Vagina (tissue), 2 donors: Measurements from ENCODE around the gene CD79B. TPM values are rescaled to one million over a fixed set of nuclear protein-coding genes. Genes with fewer than 3 reads are reported as not detected.
"Not testable (repeated sequence)": the region's sequence is repeated elsewhere in the genome, so short reads cannot be mapped to it uniquely, and the experiment has no call there.

ENCODE experiments used
- DNase-seq, 2 donors: peaks; one replicate each; pipeline ENCODE4 v3.0.0-alpha.2; 2017; ENCODE audit errors: extremely low spot score in 2 of 2
- H3K27ac ChIP-seq: fragments of 200-600 bp; sonication (generic); one replicate; pipeline ENCODE4 v1.5.1; 2019
- H3K27me3 ChIP-seq: fragments of 200-600 bp; sonication (generic); one replicate; pipeline ENCODE4 v1.5.1; 2019
- H3K36me3 ChIP-seq, 2 donors: fragments of 200-600 bp; sonication (generic); one replicate each; pipeline ENCODE4 v1.5.1; 2017 to 2019
- H3K4me1 ChIP-seq: fragments of 200-600 bp; sonication (generic); one replicate; pipeline ENCODE4 v1.5.1; 2019
- H3K4me3 ChIP-seq, 2 donors: fragments of 200-600 bp; sonication (generic); 1 replicate in 1 of 2; 2 replicates in 1 of 2; pipeline ENCODE4 v1.5.1; 2016 to 2019
- H3K9me3 ChIP-seq: fragments of 200-600 bp; sonication (generic); one replicate; pipeline ENCODE4 v1.5.1; 2019
- POLR2AphosphoS5 ChIP-seq, 2 donors: sonication (generic); formaldehyde crosslinking; IDR thresholded peaks; one replicate each; pipeline ENCODE4 v1.9.0; 2017; ENCODE audit warnings: antibody characterized with exemption in 2 of 2, mild to moderate bottlenecking in 2 of 2, low read depth in 1 of 2; ENCODE audit not compliant: insufficient read depth in 1 of 2
- intact Hi-C: fragments of 100-400 bp; cut with DNase I; formaldehyde crosslinking; loops from one replicate; pipeline ENCODE4 v1.15.1; 2023
- total RNA-seq: library from RNA; depleted of rRNA; stranded (reverse); fragments of >200 nt; gene quantifications from one replicate; pipeline ENCODE4 v1.2.3, GENCODE V29; 2016
- TF ChIP-seq, protein P1 (sequence below), 3 experiments: fragments of 450-650 bp in 2 of 3; fragments of 200-600 bp in 1 of 3; sonication (generic) in 1 of 3; IDR thresholded peaks; one replicate each; pipeline ENCODE4 v1.5.1; 2017 to 2019; ENCODE audit warnings: antibody characterized with exemption in 3 of 3, mild to moderate bottlenecking in 2 of 3, moderate library complexity in 2 of 3

CD79B gene
- total RNA-seq, 1 donor from 2014 or later: 3.9 TPM

GRCh38 chr17:63894821-63895220, 37.3 kb downstream of the CD79B start:
- H3K27me3 ChIP-seq, H3K4me3 ChIP-seq, H3K27ac ChIP-seq, H3K36me3 ChIP-seq, H3K4me1 ChIP-seq, intact Hi-C loops, DNase-seq, H3K9me3 ChIP-seq: not testable (repeated sequence)

DNA sequence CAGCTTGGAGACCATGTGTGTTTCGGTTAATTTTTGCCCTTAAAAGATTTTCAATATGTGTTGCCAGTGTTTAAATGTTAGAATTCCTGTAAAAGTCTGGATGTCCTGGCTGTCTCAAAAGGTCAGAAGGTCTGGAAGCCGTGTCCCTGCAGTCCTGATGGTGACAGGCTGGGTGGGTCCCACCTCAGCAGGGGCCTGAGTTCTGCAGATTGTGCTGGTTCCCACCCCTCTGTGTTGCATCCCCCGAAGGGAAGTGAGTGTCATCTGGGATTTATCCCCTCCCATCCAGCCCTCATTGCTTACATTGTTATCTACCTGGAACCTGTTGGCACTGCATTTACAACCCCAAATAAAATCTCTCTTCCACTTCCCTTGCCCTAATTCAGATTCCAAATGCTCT, 38.1 kb downstream of the CD79B start:
- H3K36me3 ChIP-seq, H3K9me3 ChIP-seq, H3K27ac ChIP-seq, H3K27me3 ChIP-seq, H3K4me1 ChIP-seq, intact Hi-C loops, H3K4me3 ChIP-seq, DNase-seq: not testable (repeated sequence)

GRCh38 chr17:63892316-63893037, 39.7 kb downstream of the CD79B start:
- H3K4me1 ChIP-seq, intact Hi-C loops, H3K9me3 ChIP-seq, H3K27ac ChIP-seq, H3K27me3 ChIP-seq, H3K36me3 ChIP-seq, H3K4me3 ChIP-seq, DNase-seq: not testable (repeated sequence)

DNA sequence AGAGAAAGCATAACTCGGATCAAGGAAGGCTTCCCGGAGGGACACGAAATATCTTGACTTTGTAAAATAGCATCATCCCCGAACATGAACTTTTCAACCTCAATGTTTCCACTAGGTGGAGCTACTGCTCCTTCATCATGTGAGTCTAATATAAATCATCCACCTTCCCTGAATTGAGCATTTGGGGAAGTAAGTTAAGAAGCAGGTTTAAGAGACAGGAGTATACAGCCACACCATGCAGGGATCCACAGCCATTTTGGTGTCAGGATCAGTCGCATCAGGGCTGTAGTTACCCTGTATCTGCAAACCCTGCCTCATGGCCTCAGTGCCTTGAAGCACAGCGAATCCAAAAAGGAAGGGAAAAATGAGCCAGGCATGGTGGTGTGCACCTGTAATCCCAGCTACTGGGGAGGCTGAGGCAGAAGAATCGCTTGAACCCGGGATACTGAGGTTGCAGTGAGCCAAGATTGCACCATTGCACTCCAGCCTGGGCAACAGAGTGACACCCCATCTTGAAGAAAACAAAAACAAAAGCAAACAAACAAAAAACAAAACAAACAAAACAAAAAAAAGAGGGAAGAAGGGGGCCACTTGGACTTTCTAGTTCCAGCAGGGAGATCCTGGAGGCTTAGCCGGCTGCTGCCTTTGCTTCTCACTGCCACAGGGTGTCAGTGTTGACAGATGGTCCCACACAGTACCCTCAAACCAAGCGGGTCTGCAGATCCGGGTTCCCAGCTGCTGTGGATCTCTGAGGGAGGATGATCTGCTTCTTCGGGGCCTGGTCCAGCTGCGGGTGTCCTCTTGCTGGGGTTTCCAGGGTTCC, 42.9 kb downstream of the CD79B start:
- H3K4me3 ChIP-seq, DNase-seq, H3K9me3 ChIP-seq, H3K36me3 ChIP-seq, intact Hi-C loops, H3K27ac ChIP-seq, H3K4me1 ChIP-seq, H3K27me3 ChIP-seq: not testable (repeated sequence)
- TF ChIP-seq, protein P1, sequence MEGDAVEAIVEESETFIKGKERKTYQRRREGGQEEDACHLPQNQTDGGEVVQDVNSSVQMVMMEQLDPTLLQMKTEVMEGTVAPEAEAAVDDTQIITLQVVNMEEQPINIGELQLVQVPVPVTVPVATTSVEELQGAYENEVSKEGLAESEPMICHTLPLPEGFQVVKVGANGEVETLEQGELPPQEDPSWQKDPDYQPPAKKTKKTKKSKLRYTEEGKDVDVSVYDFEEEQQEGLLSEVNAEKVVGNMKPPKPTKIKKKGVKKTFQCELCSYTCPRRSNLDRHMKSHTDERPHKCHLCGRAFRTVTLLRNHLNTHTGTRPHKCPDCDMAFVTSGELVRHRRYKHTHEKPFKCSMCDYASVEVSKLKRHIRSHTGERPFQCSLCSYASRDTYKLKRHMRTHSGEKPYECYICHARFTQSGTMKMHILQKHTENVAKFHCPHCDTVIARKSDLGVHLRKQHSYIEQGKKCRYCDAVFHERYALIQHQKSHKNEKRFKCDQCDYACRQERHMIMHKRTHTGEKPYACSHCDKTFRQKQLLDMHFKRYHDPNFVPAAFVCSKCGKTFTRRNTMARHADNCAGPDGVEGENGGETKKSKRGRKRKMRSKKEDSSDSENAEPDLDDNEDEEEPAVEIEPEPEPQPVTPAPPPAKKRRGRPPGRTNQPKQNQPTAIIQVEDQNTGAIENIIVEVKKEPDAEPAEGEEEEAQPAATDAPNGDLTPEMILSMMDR (IDR thresholded peaks at IDR 0.05): peak in 1 of 3 experiments; percentile 16

- H3K36me3 ChIP-seq, DNase-seq, H3K27me3 ChIP-seq, H3K4me1 ChIP-seq, H3K4me3 ChIP-seq, H3K27ac ChIP-seq, H3K9me3 ChIP-seq, intact Hi-C loops: not testable (repeated sequence)
Measured at GRCh38 chr17:63885119-63885518, 47.0 kb downstream of the CD79B start.

- H3K36me3 ChIP-seq, H3K27ac ChIP-seq, H3K4me3 ChIP-seq, H3K27me3 ChIP-seq, DNase-seq, H3K9me3 ChIP-seq, H3K4me1 ChIP-seq, intact Hi-C loops: not testable (repeated sequence)
Measured at GRCh38 chr17:63882626-63883126, 49.5 kb downstream of the CD79B start.

DNA sequence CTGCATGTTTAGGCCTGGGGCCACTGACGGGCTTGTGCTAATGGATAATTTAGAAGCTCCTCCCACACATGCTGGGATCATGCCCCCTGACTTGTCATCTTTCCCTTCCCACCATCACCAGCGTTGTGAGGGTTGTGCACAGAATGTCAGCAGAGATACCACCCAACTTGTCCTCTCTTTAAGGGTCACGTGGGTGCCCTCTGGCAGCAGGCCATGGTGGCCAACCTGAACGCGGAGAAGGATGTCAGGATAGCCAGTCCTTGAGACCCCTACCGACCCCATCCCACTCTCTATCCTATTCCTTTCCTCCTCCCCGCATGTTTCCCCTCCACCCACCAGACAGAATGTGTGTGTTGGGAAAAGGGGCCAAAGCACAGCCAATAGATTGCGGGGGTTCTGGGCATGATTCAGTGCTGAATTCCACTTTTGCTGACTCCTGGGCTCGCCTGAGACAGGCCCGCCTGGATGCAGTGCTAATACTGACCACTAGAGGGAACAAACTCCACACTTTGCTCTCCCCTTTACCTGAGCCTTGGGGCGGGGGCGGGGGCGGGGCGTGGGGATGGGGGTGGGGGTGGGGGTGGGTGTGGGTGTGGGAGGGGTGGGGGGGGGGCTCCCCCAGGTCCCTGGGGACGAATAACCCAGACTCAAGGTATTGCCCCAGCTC, 50.1 kb downstream of the CD79B start, which contains the start of gene GH2:
Gene GH2, minus strand, starts transcription at position 10 of the 667 bp plus-strand sequence. CDS start 143 bp downstream, outside the sequence.
- no peak within 1 kb of the TSS for H3K4me3 ChIP-seq
- no peaks in the 10 kb centered on the region for H3K9me3 ChIP-seq
- H3K36me3 ChIP-seq: no peaks in the 10 kb centered on the region
- H3K27me3 ChIP-seq: no peaks in the 10 kb centered on the region
- intact Hi-C loops: no loop called here
- no peak within 1 kb of the TSS for H3K27ac ChIP-seq
- TF ChIP-seq POLR2AphosphoS5 (IDR thresholded peaks at IDR 0.05; ENCODE audit: insufficient read depth in 1 of 2, low read depth in 1 of 2): no peak
- TF ChIP-seq, protein P1 (IDR thresholded peaks at IDR 0.05): peak in 2 of 3 experiments; percentile 12 to 21
- no peaks in the 10 kb centered on the region for H3K4me1 ChIP-seq
- DNase-seq: no peak

DNA sequence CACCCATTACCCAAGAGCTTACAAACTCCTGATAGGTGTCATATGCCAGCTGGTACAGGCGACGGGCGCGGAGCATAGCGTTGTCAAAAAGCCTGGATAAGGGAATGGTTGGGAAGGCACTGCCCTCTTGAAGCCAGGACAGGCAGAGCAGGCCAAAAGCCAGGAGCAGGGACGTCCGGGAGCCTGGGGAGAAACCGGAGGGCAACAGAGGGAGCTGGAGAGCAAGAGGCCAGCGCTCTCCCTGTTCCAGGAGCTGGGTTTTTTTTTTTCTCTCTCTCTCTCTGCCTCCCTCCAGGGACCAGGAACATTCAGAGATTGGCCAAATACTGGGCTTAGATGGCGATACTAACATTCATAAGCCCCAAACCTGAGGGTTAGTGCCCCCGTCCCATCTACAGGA, 50.8 kb downstream of the CD79B start:
- H3K4me1 ChIP-seq, H3K27ac ChIP-seq, H3K27me3 ChIP-seq, H3K9me3 ChIP-seq, intact Hi-C loops, DNase-seq, H3K36me3 ChIP-seq, H3K4me3 ChIP-seq: not testable (repeated sequence)
